ENCODE results near the gene CDHR3. TPM values are rescaled to one million over a fixed set of nuclear protein-coding genes. Genes with fewer than 3 reads are reported as not detected.

The CDHR3 gene
- total RNA-seq, 2 experiments from 2014 or later = 0.42 to 2.8 TPM

DNA sequence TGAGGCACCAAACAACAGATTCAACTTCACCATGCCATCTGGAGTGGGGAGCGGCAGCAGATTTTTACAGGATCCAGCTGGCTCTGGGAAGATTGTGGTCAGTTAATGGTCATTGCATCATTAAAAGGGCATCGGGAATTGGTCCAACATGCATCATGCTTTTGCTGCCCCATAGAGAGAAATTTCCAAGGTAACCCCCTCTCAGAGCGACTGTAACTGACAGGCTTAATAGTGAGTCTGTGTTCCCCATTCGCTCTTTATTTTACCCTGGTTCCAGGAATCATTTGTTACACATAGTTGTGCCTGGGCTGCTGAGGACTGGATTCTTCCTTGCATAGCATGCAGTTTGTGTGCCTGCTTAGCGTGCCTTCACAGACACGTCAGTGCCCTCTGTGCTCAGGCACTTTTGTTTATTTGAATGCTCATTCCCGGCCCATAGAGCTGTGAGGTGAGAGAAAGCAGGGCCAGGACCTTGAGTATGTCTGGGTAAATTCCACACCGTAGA lies 49.9 kb downstream of the CDHR3 start:
- H3K4me2 ChIP-seq (ENCODE audit: low read length) = no peak overlapping the region
- H3K27ac ChIP-seq (ENCODE audit: low read depth, low read length, poor library complexity, severe bottlenecking) = no peak overlapping the region
- no peaks in the 10 kb centered on the region for H4K20me1 ChIP-seq (ENCODE audit: insufficient read depth, low read length)
- ChIA-PET POLR2A (interaction anchor here (1.1 to 1.4 kb wide), 2 partner anchors 9 to 287 kb away, joined by 3 to 7 read pairs; no protein-coding TSS in a partner anchor), CTCF (ENCODE audit: unreplicated experiment) (interaction anchor here (1.6 kb wide), 1 partner anchor 15 kb away, joined by 3 read pairs; no protein-coding TSS in a partner anchor)
- no peaks in the 10 kb centered on the region for H3K9me2 ChIP-seq (ENCODE audit: insufficient read depth, low read length)
- no peak overlapping the region for H3K4me3 ChIP-seq (ENCODE audit: low read depth, low read length, poor library complexity, severe bottlenecking)
- peaks cover 31% of the 10 kb centered on the region for H3K4me1 ChIP-seq (ENCODE audit: insufficient read depth, low read length, poor library complexity, severe bottlenecking)
- no TSS peak for BruUV-seq (replicated peaks)
- no peak overlapping the region for H2AFZ ChIP-seq (ENCODE audit: low read length)
- H3K36me3 ChIP-seq (ENCODE audit: insufficient read depth, low read length) = no peaks in the 10 kb centered on the region
- H3K9me3 ChIP-seq (ENCODE audit: low read length) = no peaks in the 10 kb centered on the region
- intact Hi-C loops (cut with micrococcal nuclease; ENCODE audit: unreplicated experiment) = no loop called here
- TF ChIP-seq EZH2phosphoT487 (IDR thresholded peaks at IDR 0.05; ENCODE audit: borderline replicate concordance, low read depth, low read length) = no peak
- TF ChIP-seq, protein P1, sequence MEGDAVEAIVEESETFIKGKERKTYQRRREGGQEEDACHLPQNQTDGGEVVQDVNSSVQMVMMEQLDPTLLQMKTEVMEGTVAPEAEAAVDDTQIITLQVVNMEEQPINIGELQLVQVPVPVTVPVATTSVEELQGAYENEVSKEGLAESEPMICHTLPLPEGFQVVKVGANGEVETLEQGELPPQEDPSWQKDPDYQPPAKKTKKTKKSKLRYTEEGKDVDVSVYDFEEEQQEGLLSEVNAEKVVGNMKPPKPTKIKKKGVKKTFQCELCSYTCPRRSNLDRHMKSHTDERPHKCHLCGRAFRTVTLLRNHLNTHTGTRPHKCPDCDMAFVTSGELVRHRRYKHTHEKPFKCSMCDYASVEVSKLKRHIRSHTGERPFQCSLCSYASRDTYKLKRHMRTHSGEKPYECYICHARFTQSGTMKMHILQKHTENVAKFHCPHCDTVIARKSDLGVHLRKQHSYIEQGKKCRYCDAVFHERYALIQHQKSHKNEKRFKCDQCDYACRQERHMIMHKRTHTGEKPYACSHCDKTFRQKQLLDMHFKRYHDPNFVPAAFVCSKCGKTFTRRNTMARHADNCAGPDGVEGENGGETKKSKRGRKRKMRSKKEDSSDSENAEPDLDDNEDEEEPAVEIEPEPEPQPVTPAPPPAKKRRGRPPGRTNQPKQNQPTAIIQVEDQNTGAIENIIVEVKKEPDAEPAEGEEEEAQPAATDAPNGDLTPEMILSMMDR (conservative IDR thresholded peaks at IDR 0.05; ENCODE audit: low read length) = no peak
- no peak for DNase-seq (ENCODE audit: low spot score)
- no peaks in the 10 kb centered on the region for H3K79me2 ChIP-seq (ENCODE audit: insufficient read depth, low read depth, low read length)

DNA sequence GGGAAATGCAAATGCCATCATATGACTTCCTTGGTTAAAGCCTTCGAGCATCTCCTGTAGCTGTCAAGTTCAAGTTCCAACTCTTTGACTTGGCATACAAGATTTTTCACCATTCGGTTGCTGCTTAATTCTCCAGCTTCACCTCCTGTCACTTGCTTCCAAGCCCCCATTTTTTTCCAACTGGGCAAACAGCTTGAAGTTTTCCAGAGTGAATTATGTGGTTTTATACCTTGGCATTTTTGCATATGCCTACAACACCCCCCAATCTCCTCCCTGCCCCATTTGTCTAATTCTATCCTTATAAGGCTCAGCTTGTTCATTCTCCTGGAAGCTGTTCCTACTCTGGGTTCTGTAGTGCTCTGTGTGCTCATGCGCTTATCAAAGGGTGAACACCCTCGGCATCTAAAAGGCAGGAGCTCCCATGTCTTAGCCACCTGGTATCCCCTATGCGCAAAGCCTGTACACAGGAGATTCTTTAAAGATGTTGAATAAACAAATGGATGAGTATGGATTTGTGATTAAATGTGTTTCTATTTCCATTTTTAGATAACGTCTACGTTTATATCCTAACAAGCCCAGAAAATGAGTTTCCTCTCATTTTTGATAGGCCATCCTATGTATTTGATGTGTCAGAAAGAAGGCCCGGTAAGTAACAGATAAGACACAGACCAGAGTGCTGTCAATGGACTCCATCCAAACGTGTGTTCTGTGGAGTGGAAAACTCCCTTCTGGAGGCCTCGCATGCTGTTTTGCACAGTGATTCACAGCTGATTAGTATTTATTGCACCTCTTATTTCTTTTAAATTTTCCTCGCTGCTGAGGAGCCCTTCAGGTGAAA lies 52.5 kb downstream of the CDHR3 start:
- DNase-seq (ENCODE audit: low spot score) = peak; percentile 24
- peak overlapping the region; percentile 26; the same call in 1 of the 2 replicates for H2AFZ ChIP-seq (ENCODE audit: low read length)
- no TSS peak for BruUV-seq (replicated peaks)
- no peak overlapping the region for H3K4me3 ChIP-seq (ENCODE audit: low read depth, low read length, poor library complexity, severe bottlenecking)
- H3K27ac ChIP-seq (ENCODE audit: low read depth, low read length, poor library complexity, severe bottlenecking) = no peak overlapping the region
- intact Hi-C loops (cut with micrococcal nuclease; ENCODE audit: unreplicated experiment) = no loop called here
- no peaks in the 10 kb centered on the region for H4K20me1 ChIP-seq (ENCODE audit: insufficient read depth, low read length)
- peaks cover 25% of the 10 kb centered on the region for H3K4me1 ChIP-seq (ENCODE audit: insufficient read depth, low read length, poor library complexity, severe bottlenecking)
- CTCF ChIA-PET (ENCODE audit: unreplicated experiment) = interaction anchor here (0.6 to 1.1 kb wide), 2 partner anchors 27 to 49 kb away, joined by 3 read pairs; no protein-coding TSS in a partner anchor
- TF ChIP-seq, protein P1 (conservative IDR thresholded peaks at IDR 0.05; ENCODE audit: low read length) = no peak
- TF ChIP-seq EZH2phosphoT487 (IDR thresholded peaks at IDR 0.05; ENCODE audit: borderline replicate concordance, low read depth, low read length) = no peak
- peak overlapping the region; percentile 21; the same call in 1 of the 2 replicates for H3K4me2 ChIP-seq (ENCODE audit: low read length)
- no peaks in the 10 kb centered on the region for H3K9me3 ChIP-seq (ENCODE audit: low read length)
- no peaks in the 10 kb centered on the region for H3K36me3 ChIP-seq (ENCODE audit: insufficient read depth, low read length)
- POLR2A ChIA-PET = interaction anchor here (0.6 to 1.1 kb wide), 4 partner anchors 8 to 162 kb away, joined by 3 to 4 read pairs (median 3); no protein-coding TSS in a partner anchor
- H3K9me2 ChIP-seq (ENCODE audit: insufficient read depth, low read length) = no peaks in the 10 kb centered on the region
- H3K79me2 ChIP-seq (ENCODE audit: insufficient read depth, low read depth, low read length) = no peaks in the 10 kb centered on the region

Measured in OCI-LY7 (cell line).